AG09309 (cell line): ENCODE data around the gene VPS26C.
A peak's percentile ranks its signal among the peaks of the same experiment; 100 is the strongest.

ENCODE experiments used
- DNase-seq: peaks from one replicate; pipeline ENCODE4 v3.0.0-alpha.2; 2010; ENCODE audit warnings: low read depth
- H3K4me3 ChIP-seq: 2 replicates; pipeline ENCODE4 v1.5.1; 2011; ENCODE audit warnings: mild to moderate bottlenecking, low read depth, low read length, moderate library complexity; ENCODE audit not compliant: control insufficient read depth
- TF ChIP-seq, protein P1 (sequence below): IDR thresholded peaks from 2 replicates; pipeline ENCODE4 v1.5.1; 2011; ENCODE audit warnings: mild to moderate bottlenecking, low read depth, low read length, inconsistent platforms; ENCODE audit not compliant: insufficient read depth, control insufficient read depth; ENCODE audit errors: missing control alignments

Gene VPS26C

DNA sequence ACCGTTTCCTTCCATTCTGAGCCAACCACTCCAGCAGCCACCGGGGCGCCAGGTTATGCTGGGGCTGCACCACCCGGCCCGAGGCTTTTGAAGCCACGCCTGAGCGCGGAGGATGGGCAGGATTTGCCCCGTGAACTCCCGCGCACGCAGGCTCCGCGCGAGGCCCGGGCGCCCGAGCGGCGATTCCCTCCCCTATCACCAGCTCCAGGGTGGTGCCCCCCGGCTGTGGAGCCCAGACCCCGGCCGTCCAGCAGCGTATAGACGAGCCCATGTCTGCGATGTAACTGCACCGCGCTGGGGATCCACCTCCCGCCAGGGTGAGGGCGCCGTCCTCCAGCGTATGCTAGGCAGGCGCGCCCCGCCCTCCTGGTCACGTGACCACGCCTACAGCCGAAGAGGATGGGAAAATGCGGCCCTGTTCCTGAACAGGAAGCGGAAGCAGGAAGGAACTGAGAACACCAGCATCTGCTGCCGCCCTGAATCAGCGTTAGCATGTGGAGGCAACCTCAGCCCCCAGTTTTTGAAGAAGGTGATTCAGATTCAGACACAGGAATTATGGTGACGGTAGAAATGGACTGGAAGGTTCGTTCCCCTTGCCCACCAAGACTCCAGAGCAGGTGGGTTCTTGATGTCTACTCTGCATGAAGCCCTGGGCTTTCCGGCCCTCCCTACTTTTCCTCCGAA is 46.0 kb downstream of the VPS26C start:
- peak overlapping the region; percentile 43 for H3K4me3 ChIP-seq
- peak; percentile 46 for DNase-seq
- TF ChIP-seq, protein P1, sequence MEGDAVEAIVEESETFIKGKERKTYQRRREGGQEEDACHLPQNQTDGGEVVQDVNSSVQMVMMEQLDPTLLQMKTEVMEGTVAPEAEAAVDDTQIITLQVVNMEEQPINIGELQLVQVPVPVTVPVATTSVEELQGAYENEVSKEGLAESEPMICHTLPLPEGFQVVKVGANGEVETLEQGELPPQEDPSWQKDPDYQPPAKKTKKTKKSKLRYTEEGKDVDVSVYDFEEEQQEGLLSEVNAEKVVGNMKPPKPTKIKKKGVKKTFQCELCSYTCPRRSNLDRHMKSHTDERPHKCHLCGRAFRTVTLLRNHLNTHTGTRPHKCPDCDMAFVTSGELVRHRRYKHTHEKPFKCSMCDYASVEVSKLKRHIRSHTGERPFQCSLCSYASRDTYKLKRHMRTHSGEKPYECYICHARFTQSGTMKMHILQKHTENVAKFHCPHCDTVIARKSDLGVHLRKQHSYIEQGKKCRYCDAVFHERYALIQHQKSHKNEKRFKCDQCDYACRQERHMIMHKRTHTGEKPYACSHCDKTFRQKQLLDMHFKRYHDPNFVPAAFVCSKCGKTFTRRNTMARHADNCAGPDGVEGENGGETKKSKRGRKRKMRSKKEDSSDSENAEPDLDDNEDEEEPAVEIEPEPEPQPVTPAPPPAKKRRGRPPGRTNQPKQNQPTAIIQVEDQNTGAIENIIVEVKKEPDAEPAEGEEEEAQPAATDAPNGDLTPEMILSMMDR = peak; percentile 36

DNA sequence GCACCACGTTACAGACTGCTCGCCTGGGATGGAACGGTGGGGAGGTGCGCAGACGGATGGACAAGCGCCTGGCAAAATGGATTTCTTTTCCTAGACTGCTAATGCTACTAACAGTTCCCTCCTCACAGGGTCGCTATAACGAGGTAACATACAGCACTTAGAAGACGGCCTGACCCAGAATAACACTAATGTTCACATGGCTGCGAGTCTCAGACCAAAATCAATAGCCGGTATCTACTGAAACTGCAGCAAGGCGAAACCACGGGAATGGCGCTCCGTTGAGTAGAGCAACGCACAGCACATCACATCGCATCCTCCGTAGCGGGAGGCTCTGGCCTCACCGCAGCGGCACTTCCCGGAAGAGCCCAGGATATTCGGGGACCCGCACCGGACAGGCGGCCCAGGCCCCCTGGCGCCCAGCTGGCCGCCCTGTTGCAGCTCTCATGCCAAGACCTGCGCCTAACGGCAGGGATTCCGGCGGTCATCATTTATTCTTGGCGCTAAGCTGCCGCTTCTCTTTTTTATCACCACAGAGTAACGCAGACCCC is 46.6 kb downstream of the VPS26C start:
- DNase-seq = no peak
- TF ChIP-seq, protein P1 = peak; percentile 9
- H3K4me3 ChIP-seq = peak overlapping the region; percentile 43

DNA sequence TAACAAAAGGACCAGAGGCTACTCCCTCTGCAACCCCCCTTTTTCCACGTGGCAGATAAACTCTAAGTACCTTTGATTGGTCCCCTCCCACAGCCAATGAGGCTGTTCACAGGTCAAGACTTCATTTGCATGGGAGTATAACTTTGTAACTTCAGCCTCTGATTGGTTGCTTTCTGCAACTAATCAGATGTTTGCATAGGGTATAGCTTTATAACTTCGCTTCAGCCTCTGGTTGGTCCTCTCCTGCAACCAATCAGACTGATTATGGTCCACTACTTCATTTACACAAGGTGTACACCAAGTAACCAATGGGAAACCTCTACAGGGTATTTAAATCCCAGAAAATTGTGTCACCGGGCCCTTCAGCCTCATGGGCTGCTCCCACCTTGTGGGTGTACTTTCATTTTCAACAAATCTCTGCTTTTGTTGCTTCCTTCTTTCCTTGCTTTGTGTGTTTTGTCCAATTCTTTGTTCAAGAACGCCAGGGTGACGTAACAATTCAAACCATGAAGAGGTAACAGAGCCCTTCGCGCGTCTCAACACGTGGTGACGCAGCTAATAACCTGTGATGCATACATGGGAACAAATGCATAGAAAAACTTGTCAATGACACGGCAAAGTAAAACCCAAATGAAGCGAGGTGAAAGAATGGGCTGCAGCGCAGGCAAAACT is 47.2 kb downstream of the VPS26C start:
- peak overlapping the region; percentile 43 for H3K4me3 ChIP-seq
- TF ChIP-seq, protein P1 = no peak
- no peak for DNase-seq

DNA sequence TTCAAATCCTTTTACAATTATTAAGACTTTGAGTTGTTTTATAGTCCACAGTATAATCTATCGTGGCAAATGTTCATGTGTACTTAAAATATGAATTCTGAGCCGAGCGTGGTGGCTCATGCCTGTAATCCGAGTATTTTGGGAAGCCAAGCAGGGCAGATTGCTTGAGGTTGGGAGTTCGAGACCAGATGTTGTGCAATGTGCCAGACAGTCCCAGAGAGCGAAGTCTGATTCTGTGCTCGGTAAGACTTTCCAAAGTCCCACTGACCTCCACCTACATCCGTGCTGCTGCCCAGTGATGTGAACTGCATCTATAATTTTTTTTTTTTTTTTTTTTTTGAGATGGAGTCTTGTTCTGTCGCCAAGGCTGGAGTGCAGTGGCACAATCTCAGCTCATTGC is 52.2 kb downstream of the VPS26C start:
- DNase-seq = no peak
- TF ChIP-seq, protein P1 = no peak
- no peak overlapping the region for H3K4me3 ChIP-seq

DNA sequence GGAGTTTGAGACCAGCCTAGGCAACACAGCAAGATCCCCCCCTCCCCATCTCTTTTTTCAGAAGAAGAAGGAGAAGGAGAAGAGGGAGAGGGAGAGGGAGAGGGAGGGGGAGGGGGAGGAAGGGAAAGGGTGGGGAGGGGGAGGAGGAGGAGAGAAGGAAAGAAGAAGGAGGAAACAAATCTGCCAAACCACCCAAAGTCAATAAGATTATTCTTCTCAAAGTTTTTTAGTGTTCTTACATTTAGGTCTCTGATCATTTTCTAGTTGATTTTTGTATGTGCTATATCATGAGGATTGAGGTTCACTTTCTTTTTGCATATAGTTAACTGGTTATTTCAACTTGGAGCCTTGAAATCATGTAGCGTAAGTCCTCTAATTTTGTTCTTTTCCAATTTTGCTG is 56.3 kb downstream of the VPS26C start:
- H3K4me3 ChIP-seq = no peak overlapping the region
- TF ChIP-seq, protein P1 = no peak
- DNase-seq = no peak

DNA sequence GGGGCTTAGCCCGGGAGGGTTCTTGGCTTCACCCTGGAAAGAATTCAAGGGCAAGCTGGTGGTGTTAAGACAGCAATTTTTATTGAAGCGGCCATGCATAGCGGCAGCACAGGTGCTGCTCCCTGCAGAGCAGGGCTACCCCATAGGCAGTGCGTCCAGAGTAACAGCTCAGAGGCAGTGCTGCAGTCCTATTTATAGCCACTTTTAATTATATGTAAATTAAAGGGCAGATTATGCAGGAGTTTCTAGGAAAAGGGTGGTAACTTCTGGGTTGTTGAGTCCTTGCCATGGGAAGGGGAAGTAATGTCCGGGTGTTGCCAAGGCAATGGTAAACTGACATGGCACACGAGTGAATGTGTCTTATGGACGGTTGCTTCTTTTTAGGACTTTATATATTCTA is 57.0 kb downstream of the VPS26C start:
- TF ChIP-seq, protein P1 = no peak
- no peak for DNase-seq
- H3K4me3 ChIP-seq = no peak overlapping the region
